ENCODE results near the gene CRIP1.
A peak's percentile ranks its signal among the peaks of the same experiment; 100 is the strongest.

Gene CRIP1

GRCh38 chr14:105519946-105520698, 33.4 kb downstream of the CRIP1 start:
- DNase-seq: no peak

GRCh38 chr14:105525326-105525725, 38.6 kb downstream of the CRIP1 start:
- no peak for DNase-seq

DNA sequence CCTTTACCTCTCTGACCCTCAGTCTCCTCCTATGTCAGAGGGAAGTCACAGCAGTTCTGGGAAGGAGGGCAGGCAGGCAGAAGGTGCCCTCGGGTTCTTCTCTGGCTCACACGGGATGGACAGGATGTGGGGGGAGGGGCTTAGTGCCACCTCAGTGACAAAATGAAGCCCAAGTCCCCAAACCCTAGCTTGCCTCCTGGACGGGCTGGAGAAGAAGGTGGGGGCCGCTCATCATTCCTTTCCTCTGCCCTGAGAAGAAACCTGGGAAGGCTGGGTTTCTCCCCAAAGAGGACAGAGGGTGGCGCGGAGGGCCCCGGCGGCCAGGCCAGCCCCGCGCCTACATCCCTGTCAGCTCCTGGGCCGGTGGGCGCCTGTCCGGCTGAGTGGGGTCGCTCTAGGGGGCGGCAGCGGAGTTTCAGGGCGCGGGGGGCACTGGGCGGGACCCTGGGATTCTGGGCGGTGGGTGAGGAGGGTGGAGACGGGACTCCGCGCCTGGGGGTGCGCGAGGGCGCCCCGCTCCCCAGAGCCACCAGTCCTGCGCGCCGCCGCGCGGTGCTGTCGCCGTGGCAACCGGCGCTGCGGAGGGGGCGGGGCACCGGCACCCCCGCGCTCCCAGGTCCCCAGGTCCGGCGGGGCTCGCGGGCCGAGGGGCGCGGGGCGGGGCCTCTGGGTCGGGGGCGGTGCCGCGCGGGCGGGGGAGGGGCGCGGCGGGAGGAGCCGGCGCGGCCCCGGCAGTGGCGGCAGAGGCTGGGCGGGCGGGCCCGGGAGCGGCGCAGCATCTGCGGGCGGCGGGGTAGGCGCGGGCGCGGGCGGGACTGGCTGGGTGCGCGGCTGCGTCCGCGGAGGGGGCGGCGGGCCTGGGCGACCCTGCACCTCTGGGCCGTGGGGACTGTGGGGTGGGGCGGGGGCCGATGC, 39.4 kb downstream of the CRIP1 start, which contains the start of gene TMEM121:
Gene TMEM121, plus strand, starts transcription at position 723 of the 915 bp plus-strand sequence. CDS start 2,252 bp downstream, outside the sequence.
- peak; percentile 29 for DNase-seq

- DNase-seq: no peak
Measured at GRCh38 chr14:105526776-105527380, 40.2 kb downstream of the CRIP1 start.

DNA sequence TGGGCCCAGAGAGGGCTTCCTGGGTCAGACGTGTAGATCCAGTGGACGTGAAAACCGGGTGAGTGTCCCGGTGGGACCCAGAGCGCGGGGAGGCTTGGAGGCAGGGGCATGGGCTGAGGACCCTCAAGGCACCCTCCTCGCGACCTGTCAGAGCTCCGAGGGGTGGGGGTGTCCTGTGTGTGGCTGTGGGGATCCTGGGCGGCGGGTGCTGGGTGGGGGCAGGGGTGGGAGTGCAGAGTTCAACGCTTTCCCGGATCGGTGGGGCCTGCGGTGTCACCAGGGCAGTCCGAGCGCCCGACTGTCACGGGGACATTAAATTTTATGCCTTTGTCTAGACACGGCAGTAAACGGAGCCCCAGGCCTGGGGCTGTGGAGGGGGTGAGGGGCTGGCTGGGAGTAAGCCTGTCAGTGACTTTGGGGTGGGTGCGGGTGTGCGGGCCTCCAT, 40.7 kb downstream of the CRIP1 start:
- DNase-seq: no peak

DNA sequence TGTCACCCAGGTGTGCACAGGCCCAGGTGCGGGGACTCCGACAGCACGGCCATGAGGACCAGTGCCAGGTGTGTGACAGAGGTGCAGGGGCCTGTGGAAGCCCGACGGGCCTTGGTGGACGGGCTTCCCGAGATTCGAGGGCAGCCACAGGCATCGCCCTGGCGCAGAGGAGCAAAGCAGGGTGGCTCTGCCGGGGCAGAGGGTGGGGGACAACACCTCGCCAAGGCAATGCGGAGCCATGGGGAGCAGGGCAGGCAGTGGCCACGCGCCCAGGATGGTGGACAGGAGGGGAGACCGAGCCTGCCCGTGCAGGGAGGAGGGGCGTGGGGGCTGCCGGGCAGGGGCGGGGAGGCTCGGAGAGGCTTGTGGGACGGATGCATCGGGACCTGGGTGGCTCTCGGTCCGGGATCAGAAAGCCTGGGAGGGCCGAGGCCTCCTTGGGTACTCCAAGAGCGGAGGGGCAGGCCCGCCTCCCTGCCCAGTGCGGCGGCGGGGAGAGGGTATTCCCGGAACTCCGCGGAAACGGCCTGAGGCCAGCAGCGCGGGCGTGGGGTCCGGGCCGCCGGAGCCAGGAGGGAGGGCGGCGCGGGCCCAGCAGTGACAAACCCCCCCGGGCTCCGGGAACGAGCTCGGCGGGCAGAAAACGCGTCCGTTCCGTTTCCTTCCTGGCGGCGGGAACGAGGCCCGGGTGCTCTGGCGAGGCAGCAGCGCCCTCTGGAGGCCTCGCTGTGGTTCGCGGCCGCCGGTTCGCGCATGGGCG, 41.3 kb downstream of the CRIP1 start:
- DNase-seq: peak; percentile 87

- no peak for DNase-seq
Measured at GRCh38 chr14:105528586-105529318, 42.1 kb downstream of the CRIP1 start.

DNA sequence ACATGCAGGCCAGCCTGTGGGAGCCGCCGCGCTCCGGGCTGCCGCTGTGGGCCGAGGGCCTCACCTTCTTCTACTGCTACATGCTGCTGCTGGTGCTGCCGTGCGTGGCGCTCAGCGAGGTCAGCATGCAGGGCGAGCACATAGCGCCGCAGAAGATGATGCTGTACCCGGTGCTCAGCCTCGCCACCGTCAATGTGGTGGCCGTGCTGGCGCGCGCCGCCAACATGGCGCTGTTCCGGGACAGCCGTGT, 42.6 kb downstream of the CRIP1 start:
- no peak for DNase-seq

- DNase-seq: no peak
Measured at GRCh38 chr14:105529569-105530284, 43.0 kb downstream of the CRIP1 start.

GRCh38 chr14:105530285-105531087, 43.8 kb downstream of the CRIP1 start:
- no peak for DNase-seq

GRCh38 chr14:105531088-105531893, 44.6 kb downstream of the CRIP1 start:
- no peak for DNase-seq

GRCh38 chr14:105531894-105532623, 45.4 kb downstream of the CRIP1 start:
- DNase-seq: no peak

DNA sequence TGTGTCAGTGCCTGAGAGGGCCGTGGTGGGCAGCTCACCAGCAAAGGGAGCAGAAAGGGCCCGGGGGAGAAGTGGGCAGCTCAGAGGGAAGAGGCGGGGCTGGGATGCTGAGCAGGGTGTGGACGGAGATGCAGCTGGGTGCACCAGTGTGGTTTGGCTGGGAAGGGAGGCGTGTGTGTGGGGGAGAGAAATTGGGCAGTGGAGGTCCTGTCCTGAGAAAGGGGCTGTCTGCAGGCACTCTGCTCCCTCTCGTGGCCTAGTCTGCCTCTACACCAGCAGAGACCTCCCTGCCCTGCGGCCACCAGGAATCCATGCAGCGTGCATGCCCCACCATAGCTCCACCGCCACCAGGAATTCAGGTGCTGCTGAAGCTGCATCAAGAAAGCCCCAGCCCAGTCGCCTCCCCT, 46.1 kb downstream of the CRIP1 start:
- peak; percentile 49 for DNase-seq

- DNase-seq: no peak
Measured at GRCh38 chr14:105533391-105533790, 46.7 kb downstream of the CRIP1 start.

DNA sequence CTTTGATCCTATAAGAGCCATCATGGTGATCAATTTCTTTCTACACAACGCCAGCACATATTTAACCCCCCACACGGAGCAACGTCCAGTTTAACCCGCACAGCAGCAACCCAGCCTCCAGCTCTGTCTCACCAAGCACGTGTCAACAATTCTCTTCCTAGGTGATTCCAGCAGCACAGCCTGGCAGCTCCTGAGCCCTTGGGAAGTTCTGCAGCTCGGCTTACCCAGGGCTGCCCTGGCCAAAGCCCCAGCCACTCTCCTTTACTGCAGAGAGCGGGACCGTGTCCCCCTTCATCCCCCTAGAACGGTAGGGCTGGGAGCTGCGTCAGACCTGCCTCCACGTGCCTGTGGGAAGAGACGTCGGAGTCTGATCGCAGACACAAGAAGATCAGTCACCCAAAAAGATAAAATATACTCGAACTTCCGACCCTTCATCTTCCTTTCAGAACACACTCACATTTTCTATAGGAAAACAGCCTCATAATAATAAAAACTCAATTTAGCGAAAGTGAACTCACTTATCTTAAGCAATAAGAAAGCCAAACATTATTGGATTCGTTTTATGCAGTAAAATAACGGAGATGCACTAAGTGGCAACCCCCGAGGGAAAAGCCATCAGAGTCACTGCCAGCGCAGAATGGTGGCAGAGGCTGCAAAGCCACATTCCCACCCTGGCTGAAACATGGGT, 47.3 kb downstream of the CRIP1 start:
- DNase-seq: no peak

DNA sequence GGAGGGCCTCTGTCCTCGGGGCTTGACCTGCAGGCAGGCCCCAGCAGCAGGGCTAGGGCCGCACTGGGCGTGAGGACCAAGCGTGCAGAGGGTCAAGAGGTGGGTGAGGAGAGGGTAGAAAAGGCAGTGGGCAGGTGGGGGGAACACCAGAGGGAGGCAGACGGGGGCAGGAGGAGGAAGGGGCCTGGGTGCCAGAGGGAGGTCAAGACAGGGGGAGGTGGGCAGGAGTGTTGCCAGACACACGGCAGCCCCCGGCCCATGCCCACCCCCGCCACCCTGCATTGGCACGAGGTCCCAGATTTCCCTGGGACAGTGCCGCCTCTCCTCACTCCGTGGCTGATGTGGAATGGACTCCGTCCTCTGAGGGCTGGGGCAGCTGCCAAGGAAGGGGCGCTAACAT, 47.9 kb downstream of the CRIP1 start:
- no peak for DNase-seq

- DNase-seq: no peak
Measured at GRCh38 chr14:105536051-105536450, 49.4 kb downstream of the CRIP1 start.

Measured in hematopoietic multipotent progenitor cell treated with erythropoietin and hydrocortisone succinate and interleukin-3 and kit ligand, for 4 days (in vitro differentiated cells).